Gastroesophageal sphincter (tissue), 3 donors: ENCODE data around the gene CDKN2B.

Experiments
- EP300 ChIP-seq: sonication (generic); formaldehyde crosslinking; IDR thresholded peaks from one replicate; pipeline ENCODE4 v1.6.1; 2017; ENCODE audit warnings: antibody characterized with exemption, mild to moderate bottlenecking
- POLR2A ChIP-seq, 2 donors: fragments of 450-650 bp; IDR thresholded peaks; one replicate each; pipeline ENCODE4 v1.6.1; 2017; ENCODE audit warnings: antibody characterized with exemption in 2 of 2, mild to moderate bottlenecking in 2 of 2, moderate library complexity in 1 of 2
- POLR2AphosphoS5 ChIP-seq: sonication (generic); formaldehyde crosslinking; IDR thresholded peaks from one replicate; pipeline ENCODE4 v1.6.1; 2017; ENCODE audit warnings: antibody characterized with exemption
- TF ChIP-seq, protein P1 (sequence below), 4 experiments: fragments of 200-600 bp in 2 of 4; fragments of 450-650 bp in 2 of 4; sonication (generic) in 1 of 4; IDR thresholded peaks; one replicate each; pipeline ENCODE4 v1.5.1; 2017 to 2019; ENCODE audit warnings: antibody characterized with exemption in 4 of 4, mild to moderate bottlenecking in 2 of 4, moderate library complexity in 2 of 4

DNA sequence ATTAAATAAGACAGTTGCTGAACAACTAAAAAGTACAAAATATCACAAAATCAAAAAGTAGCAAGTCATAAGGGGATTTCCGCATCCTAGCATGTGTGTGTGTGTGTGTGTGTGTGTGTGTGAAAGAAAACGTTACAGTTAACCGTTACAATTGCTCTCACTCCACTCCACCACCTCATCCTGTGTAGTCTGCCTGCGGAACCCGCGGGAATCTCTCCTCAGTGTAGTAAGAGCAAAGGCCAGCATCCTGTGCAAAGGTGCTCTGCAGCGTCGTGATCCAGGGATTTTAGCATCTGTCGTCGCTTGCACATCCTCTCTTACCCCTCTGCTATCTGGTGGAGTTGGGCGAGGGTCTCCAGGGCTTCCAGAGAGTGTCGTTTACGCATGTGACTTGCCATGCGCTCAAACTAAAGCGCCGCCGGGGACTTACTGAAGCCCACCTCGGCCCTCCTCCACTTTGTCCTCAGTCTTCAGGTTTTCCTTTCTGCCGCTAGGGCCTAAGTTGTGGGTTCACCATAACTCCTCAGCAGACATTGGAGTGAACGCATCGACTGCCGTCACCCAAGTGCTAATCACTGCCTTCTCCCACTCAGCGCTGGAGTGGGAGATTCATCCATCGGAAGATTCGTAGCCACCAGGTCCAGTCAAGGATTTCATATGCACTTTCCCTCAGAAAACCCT lies 3.9 kb downstream of the CDKN2B start:
- TF ChIP-seq, protein P1, sequence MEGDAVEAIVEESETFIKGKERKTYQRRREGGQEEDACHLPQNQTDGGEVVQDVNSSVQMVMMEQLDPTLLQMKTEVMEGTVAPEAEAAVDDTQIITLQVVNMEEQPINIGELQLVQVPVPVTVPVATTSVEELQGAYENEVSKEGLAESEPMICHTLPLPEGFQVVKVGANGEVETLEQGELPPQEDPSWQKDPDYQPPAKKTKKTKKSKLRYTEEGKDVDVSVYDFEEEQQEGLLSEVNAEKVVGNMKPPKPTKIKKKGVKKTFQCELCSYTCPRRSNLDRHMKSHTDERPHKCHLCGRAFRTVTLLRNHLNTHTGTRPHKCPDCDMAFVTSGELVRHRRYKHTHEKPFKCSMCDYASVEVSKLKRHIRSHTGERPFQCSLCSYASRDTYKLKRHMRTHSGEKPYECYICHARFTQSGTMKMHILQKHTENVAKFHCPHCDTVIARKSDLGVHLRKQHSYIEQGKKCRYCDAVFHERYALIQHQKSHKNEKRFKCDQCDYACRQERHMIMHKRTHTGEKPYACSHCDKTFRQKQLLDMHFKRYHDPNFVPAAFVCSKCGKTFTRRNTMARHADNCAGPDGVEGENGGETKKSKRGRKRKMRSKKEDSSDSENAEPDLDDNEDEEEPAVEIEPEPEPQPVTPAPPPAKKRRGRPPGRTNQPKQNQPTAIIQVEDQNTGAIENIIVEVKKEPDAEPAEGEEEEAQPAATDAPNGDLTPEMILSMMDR (IDR thresholded peaks at IDR 0.05), result no peak
- TF ChIP-seq POLR2AphosphoS5 (no peak), EP300 (no peak), POLR2A (IDR thresholded peaks at IDR 0.05) (no peak)
